ENCODE results near the gene LINC01488. TPM values are rescaled to one million over a fixed set of nuclear protein-coding genes. Genes with fewer than 3 reads are reported as not detected.

The LINC01488 gene
- total RNA-seq, 1 experiment from 2014 or later, result not detected

DNA sequence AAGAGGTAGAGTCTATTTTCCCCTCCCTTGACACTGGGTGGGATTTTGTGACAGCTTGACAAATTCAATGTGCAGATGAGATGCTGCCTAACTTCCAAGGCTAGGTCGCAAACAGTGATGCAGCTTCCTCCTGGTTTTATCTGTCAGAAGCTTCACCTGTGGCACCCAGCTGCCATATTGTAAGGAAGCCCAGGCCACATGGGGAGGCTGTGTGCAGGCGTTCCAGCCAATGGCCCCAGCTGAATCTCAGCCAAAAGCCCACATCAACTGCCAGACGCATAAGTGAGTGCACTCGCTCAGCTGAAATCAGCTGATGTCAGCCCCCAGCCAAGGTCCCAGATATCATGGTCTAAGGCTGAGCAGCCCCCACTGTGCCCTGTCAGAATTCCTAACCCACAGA is 24.8 kb upstream of the LINC01488 start:
- peaks cover 12% of the 10 kb centered on the region for H3K9me3 ChIP-seq
- H3K27me3 ChIP-seq, result no peaks in the 10 kb centered on the region
- H3K36me3 ChIP-seq, result no peaks in the 10 kb centered on the region
- H3K4me3 ChIP-seq, result no peak overlapping the region
- DNase-seq, result no peak

DNA sequence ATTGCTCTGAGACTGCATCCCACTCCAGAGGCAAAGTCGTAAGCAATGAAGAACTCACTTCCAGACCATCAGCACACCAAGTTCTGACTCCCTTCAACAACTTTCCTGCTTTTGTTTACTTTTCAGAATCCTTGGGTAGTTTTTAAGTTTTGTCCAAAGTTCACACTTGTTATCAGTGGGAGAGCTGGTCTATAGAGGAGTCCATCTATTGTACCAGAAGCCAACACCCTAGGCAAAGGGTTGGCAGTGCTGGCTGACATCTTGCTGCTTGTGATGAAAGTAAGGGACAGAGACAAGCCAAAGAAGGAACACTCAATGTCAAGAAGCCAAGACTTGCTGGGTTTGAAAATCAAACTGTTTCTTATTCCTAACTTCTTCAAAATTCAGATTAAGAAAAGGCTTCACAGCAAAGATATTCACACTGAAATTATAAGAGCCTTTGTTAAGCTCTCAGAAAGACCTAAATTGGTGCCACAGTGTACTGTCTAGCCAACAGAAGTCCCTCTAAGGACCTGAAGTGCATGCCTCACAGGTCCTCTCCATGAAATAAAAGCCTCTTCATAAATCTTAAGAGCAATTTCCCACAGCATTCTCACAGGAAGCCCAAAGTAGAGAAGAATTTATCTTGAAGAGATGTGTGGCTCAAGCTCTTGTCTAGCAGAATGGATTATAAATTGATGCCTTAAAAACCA is 21.5 kb upstream of the LINC01488 start:
- Histone ChIP-seq H3K36me3 (no peaks in the 10 kb centered on the region), H3K4me3 (no peak overlapping the region), H3K9me3 (peaks cover 12% of the 10 kb centered on the region), H3K27me3 (no peaks in the 10 kb centered on the region)
- no peak for DNase-seq

GRCh38 chr11:69460540-69461257 is 20.8 kb upstream of the LINC01488 start:
- H3K36me3 ChIP-seq, result no peaks in the 10 kb centered on the region
- no peak overlapping the region for H3K4me3 ChIP-seq
- no peaks in the 10 kb centered on the region for H3K27me3 ChIP-seq
- DNase-seq, result peak; percentile 54
- H3K9me3 ChIP-seq, result peaks cover 12% of the 10 kb centered on the region

- no peak for DNase-seq
- Histone ChIP-seq H3K27me3 (no peaks in the 10 kb centered on the region), H3K36me3 (no peaks in the 10 kb centered on the region), H3K9me3 (peaks cover 12% of the 10 kb centered on the region), H3K4me3 (no peak overlapping the region)
Observed at GRCh38 chr11:69461272-69461962, 20.0 kb upstream of the LINC01488 start.

- DNase-seq, result no peak
- Histone ChIP-seq H3K27me3 (no peaks in the 10 kb centered on the region), H3K9me3 (peaks cover 12% of the 10 kb centered on the region), H3K36me3 (no peaks in the 10 kb centered on the region), H3K4me3 (no peak overlapping the region)
Observed at GRCh38 chr11:69462106-69462951, 19.1 kb upstream of the LINC01488 start.

DNA sequence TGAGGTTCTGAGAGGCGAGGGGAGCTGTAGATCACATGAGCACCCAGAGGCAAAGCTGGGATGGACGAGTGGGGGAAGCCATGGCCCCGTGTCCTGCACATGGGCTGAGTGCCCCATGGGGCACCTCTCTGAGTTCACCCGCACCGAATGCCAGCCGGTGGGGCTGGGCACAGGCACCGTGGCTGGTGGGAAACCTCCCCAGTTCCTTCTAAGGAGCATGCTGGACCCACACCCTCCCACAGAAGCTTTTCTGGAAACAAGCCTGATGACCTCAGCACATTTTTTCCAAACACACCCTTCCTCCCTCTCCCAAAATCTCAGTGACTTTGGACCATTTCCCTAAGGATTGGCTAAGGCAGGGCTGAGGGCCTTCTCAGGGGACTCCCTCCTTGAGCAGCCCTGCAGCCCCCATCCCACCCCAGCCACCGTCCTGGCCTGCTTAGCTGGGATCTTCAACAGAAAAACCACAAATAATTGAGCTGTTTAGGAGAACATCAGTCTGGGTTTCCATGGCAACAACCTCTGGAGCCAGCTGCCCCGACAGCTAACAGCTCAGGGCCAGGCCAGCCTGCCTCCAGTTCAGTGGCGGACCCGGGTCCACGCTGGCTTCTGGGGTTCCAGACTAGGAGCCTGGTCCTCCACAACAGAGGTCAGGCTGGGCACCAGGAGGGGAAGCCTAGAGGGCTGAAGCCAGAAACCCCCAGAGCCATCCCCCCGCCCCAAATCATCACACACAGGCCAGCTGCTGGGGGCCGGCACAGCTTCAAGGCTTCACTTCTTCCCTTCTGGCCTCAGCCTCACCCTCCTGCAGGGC is 18.1 kb upstream of the LINC01488 start:
- Histone ChIP-seq H3K9me3 (peaks cover 7% of the 10 kb centered on the region), H3K36me3 (no peaks in the 10 kb centered on the region), H3K27me3 (no peaks in the 10 kb centered on the region), H3K4me3 (no peak overlapping the region)
- peak; percentile 52 for DNase-seq

- Histone ChIP-seq H3K36me3 (no peaks in the 10 kb centered on the region), H3K4me3 (no peak overlapping the region), H3K27me3 (no peaks in the 10 kb centered on the region), H3K9me3 (peaks cover 7% of the 10 kb centered on the region)
- DNase-seq, result no peak
Observed at GRCh38 chr11:69463995-69464960, 17.2 kb upstream of the LINC01488 start.

DNA sequence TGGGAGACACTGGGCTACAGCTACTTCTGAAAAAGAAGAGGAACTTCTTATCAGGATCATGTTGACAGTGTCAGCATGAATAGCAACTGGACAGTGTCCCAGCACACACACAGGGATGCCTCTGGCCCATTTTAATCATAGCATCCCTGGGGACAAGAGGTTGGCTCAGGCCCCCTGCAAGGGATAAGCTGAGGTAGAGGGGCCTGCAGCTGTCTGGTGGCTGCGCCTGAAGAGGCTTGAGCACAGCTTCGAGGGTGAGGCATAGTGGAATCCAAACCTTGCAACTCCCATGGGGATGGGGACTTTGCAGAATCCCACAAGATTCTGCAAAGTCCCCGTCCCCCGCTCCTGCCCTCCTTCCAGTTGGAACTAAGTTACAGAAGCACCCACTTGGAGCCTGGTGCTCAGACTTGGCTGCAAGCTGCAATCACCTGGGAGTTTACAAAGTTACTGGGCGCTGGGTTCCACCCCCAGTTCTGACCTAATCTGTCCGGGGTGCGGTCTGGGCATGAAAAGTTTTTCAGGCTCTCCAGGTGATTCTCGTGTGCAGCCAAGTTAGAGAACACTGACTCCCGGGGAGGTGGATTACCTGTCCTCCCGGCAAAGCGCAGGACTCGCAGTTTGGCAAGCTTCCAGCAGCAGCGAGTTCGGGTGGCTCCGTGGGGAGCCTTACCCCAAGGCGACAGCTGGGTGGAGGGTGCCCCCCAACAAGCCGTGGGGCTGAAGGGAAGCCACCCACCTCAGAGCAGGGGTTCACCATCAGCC is 16.0 kb upstream of the LINC01488 start:
- peaks cover 7% of the 10 kb centered on the region for H3K9me3 ChIP-seq
- DNase-seq, result no peak
- H3K4me3 ChIP-seq, result no peak overlapping the region
- H3K36me3 ChIP-seq, result no peaks in the 10 kb centered on the region
- no peaks in the 10 kb centered on the region for H3K27me3 ChIP-seq

GRCh38 chr11:69466039-69466438 is 15.4 kb upstream of the LINC01488 start:
- H3K9me3 ChIP-seq, result peaks cover 4% of the 10 kb centered on the region
- no peaks in the 10 kb centered on the region for H3K36me3 ChIP-seq
- no peaks in the 10 kb centered on the region for H3K27me3 ChIP-seq
- no peak overlapping the region for H3K4me3 ChIP-seq
- no peak for DNase-seq

GRCh38 chr11:69467196-69467595 is 14.3 kb upstream of the LINC01488 start:
- no peaks in the 10 kb centered on the region for H3K36me3 ChIP-seq
- no peaks in the 10 kb centered on the region for H3K9me3 ChIP-seq
- H3K4me3 ChIP-seq, result no peak overlapping the region
- no peaks in the 10 kb centered on the region for H3K27me3 ChIP-seq
- DNase-seq, result no peak

DNA sequence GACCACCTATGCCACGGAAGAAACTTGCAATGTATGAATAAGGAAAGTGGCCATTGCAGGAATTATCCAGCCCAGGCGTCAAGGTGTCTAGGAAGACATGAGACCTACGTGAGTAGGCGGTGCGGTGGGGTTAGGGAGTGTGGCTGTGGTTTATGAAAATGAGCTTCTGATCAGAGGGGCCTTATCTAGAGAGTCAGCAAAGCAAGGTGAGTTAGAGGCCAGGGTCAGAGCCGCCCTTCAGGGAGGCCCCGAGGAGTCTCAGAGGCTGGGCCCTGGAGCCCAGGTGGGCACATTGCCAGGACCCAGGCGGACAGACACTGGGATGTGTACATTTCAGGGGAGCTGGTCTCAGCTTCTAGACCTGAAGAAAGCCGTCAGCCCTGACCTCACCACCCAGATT is 13.8 kb upstream of the LINC01488 start:
- H3K27me3 ChIP-seq, result no peaks in the 10 kb centered on the region
- DNase-seq, result no peak
- H3K4me3 ChIP-seq, result no peak overlapping the region
- H3K9me3 ChIP-seq, result no peaks in the 10 kb centered on the region
- H3K36me3 ChIP-seq, result no peaks in the 10 kb centered on the region

GRCh38 chr11:69468221-69468620 is 13.2 kb upstream of the LINC01488 start:
- DNase-seq, result no peak
- H3K4me3 ChIP-seq, result no peak overlapping the region
- H3K27me3 ChIP-seq, result no peaks in the 10 kb centered on the region
- no peaks in the 10 kb centered on the region for H3K9me3 ChIP-seq
- H3K36me3 ChIP-seq, result no peaks in the 10 kb centered on the region

DNA sequence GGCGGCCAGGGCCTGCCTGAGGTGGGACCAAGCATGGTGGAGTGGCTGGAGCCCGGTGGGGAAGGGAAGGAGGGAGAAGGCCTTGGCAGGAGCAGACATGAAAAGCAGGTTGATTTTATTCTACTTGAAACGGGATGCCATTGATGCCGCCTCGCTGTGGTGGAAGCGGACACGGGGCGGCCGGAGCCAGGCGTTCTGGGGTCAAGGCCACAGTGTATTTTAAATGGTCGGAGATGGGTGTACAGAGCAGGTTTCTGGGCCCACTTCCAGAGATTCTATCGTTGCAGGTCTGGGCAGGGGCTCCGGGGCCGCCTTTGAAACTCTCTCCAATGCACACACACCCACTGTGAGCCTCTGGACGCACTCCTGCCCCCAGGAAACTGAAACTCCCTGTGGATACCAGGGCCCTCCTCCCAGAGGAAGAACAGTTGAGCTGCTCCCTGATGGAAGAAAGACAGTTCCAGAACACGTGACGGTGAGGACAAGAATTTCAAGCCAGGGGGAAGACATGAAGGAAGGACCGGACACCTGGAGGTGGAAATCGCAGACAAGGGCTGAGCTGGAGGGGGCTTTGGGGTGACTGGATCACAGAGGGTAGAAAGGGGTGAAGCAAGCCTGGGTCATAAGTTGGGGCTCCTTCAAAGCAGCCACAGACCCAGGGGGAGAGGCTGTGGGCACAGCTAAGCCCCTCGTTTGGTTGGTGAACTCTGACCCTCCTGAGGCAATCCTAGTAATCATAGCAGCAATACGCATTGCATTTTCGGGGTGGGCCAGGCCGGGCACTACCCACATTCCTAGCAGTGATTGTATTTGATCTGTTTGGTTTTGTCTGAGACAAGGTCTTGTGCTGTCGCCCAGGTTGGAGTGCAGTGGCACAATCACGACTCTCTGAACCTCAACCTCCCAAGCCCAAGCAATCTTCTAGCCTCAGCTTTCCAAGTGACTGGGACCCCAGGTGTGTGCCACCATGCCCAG is 12.3 kb upstream of the LINC01488 start:
- Histone ChIP-seq H3K36me3 (no peaks in the 10 kb centered on the region), H3K9me3 (no peaks in the 10 kb centered on the region), H3K4me3 (no peak overlapping the region), H3K27me3 (no peaks in the 10 kb centered on the region)
- DNase-seq, result no peak
